ENCODE data around the gene TMEM115. TPM values are rescaled to one million over a fixed set of nuclear protein-coding genes. Genes with fewer than 3 reads are reported as not detected.

TMEM115 gene
- total RNA-seq, 4 donors from 2014 or later = 30.5 to 44.5 (median 41.2) TPM

GRCh38 chr3:50388016-50388719 lies 28.8 kb upstream of the TMEM115 start:
- TF ChIP-seq CTCF (IDR thresholded peaks at IDR 0.05; ENCODE audit: low read depth) = no peak

- no peak for TF ChIP-seq CTCF (IDR thresholded peaks at IDR 0.05; ENCODE audit: low read depth)
These were observed 26.4 kb upstream of the TMEM115 start for GRCh38 chr3:50385754-50386153.

GRCh38 chr3:50383750-50384149 lies 24.4 kb upstream of the TMEM115 start:
- TF ChIP-seq CTCF (IDR thresholded peaks at IDR 0.05; ENCODE audit: low read depth) = no peak

- TF ChIP-seq CTCF (IDR thresholded peaks at IDR 0.05; ENCODE audit: low read depth) = no peak
These were observed 23.4 kb upstream of the TMEM115 start for GRCh38 chr3:50382722-50383121.

- no peak for TF ChIP-seq CTCF (IDR thresholded peaks at IDR 0.05; ENCODE audit: low read depth)
These were observed 22.1 kb upstream of the TMEM115 start for GRCh38 chr3:50381383-50381782.

GRCh38 chr3:50380405-50381085 lies 21.2 kb upstream of the TMEM115 start:
- TF ChIP-seq CTCF (IDR thresholded peaks at IDR 0.05; ENCODE audit: low read depth) = no peak

- no peak for TF ChIP-seq CTCF (IDR thresholded peaks at IDR 0.05; ENCODE audit: low read depth)
These were observed 19.4 kb upstream of the TMEM115 start for GRCh38 chr3:50378757-50379156.

Measured in subcutaneous adipose tissue (tissue), 4 donors.